ENCODE measurements around the gene SEMA4D.

The SEMA4D gene

GRCh38 chr9:89408628-89409101, 89.2 kb downstream of the SEMA4D start:
- DNase-seq = no peak

DNA sequence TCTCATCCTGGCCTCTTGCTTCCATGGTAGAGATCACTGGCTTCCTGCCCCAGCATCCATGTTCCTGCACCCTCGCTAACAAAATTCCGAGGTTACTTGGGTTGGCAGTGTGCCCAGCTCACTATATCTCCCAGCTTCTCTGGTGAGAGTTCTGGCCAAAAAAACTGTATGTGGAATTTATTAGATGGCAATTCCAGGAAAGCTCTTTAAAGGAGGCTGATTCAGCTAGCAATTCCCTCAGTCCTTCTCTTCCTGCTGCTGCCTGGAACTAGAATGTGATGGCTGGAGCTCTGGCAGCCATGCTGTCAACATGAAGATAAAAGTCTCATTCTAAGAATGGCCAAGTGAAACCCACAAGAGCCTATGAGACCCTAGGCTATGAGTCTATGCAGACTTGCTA, 90.8 kb downstream of the SEMA4D start:
- no peak for DNase-seq

GRCh38 chr9:89405826-89406225, 92.1 kb downstream of the SEMA4D start:
- DNase-seq = no peak

GRCh38 chr9:89404074-89404473, 93.8 kb downstream of the SEMA4D start:
- no peak for DNase-seq

DNA sequence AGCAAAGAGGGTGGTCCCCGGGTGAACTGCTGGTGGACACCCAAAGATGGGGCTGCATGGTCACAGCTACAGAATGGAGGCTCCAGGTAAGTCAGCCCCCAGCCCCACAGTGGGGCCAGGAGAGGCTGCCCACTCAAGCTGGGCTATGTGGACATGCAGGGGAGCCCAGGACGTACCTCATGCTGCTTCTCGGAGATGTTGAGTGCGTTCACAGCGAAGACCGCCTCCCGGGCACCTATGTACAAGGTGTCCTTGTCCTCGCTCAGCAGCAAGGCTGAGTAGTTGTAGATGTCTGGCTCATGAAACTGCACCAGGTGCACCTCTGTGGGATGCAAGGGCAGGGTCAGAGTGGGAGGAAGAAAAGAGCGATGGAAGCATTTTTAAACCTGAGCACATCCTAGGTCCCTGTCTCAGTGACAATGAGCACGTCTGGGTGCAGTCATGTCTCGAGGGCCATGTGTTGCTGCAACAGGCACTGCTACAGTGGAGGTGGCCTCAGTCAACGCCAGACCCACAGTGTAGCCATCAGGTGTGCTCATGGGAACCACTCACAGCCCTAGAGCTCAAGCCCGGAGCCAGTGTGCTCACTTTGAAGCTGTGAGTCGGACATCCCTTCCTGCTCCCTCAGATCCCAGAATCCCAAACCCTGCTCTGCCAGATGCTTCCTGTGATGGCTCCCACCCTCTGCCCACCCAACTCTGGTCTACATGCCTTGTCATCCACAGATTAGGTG, 95.1 kb downstream of the SEMA4D start:
- no peak for DNase-seq

- DNase-seq = no peak
These were observed 97.4 kb downstream of the SEMA4D start for GRCh38 chr9:89400403-89401116.

- no peak for DNase-seq
These were observed 99.3 kb downstream of the SEMA4D start for GRCh38 chr9:89398621-89399020.

DNA sequence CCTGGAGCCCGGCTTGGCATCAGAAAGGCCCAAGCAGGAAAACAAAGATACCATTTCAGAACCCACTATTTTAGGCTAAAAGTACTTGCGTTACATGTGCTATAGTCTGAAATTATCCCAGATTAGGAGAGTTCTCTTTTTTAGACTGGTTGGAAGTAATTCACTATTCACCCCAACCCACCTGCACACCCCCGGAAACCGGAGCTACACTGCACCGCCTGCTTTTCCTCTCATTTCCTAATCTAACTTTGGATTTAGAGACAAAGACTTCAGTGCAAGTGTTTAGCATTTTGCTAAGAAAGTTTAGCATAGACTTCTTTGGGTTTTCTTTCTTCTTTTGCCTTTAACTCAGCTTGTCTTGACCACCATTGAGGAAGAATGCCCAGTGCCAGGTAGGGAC, 100.4 kb downstream of the SEMA4D start:
- no peak for DNase-seq

DNA sequence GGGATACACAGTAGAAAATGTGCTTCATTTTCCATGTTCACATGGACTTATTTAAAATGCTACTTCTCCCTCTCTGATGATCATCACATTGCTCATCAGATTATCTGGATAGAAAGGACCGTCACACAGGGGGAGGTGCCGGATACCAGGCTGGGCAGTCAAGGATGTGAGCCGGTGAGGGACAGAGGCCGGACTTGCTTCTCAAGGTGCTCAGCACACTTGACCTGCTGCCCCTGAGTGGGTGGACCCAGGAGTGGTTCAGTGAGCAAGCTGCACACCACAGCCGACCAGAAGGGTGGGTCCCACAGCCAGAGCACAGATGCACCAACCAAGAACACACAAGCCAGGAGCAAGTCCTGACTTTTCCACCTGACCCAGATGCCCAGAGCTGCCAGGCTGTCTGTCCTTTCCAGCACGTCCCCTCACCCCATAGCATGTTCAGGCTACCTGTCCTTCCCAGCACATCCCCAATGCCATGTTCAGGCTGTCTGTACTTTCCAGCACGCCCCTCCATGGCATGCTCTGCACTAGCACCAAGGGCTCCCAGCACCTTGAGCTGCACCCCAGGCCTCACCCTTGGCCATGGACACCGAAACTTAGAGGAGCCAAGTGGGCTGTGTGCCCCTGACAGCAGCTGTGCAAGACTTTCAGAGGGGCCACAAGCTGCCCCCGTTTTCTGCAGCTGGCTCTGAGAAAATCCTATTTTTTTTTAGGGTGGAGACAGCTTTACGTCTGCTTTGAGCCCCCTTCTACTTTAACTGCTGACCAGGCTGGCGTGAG, 101.8 kb downstream of the SEMA4D start:
- no peak for DNase-seq

- DNase-seq = no peak
These were observed 103.5 kb downstream of the SEMA4D start for GRCh38 chr9:89394412-89394811.

DNA sequence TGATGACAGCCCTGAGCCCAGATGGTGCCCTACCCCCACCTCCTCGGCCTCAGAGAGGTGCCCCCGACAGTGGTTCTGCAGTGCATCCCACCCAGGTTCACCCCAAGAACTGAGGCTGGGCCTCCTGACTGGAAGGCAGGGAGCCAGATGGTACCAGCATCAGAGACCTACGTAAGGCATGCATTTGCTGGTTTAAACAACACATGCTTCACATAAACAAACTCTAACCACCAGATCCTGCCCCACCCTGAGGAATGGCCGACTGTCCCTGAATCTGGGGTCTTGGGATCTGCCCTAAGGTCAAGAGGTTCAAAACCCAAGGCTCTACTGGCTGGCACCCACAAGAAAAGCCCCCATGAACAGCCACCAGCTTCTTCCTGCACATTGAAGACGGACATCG, 106.3 kb downstream of the SEMA4D start:
- no peak for DNase-seq

DNA sequence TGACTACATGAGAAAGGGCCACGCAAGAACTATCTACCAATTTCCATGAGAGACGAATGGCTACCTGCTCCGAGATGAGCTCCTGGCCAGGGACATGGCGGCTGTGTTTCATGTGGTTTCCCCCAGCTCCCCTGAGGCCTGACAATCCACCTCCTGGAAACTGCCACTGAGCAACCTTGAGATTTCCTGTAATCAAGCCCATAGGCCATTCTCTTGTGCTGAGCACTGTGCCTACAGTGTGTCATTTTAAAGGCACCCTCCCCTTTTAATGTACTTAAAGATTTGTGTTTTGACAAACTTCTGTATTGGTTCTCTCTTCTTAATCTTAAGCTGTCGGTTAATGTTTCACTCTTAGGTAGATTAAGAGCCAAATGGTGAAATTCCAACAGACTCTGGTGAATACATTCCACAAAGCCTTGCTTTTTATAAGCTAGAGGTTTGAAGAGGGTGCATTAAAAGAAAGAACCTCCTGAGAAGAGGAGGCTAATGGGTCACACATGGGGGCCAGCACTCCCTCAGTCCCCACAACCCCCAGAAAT, 107.3 kb downstream of the SEMA4D start:
- no peak for DNase-seq

DNA sequence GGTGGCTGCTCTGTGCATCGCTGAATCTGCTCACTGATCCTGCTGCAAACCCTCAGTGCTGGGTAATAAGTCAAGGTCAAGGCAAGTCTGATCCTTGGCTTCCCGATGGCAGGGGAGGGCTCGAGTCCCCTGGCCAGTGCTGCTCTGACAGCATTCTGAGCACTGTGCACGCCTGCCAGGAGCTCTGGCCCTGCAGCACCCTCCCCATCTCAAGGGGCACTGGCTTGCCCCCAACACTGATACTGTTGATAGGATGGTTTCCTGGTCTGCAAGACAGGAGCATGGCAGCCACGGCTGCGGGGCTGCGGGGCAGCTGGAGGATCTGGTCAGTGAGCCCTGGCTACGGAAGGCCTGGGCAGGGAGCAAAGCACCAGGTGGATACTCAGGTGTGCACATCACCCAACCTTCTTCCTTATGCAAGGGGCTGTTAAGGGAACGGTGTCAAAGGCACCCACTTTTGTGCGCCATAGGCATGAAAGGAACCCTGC, 107.8 kb downstream of the SEMA4D start:
- no peak for DNase-seq

GRCh38 chr9:89388868-89389177, 109.1 kb downstream of the SEMA4D start:
- no peak for DNase-seq

DNA sequence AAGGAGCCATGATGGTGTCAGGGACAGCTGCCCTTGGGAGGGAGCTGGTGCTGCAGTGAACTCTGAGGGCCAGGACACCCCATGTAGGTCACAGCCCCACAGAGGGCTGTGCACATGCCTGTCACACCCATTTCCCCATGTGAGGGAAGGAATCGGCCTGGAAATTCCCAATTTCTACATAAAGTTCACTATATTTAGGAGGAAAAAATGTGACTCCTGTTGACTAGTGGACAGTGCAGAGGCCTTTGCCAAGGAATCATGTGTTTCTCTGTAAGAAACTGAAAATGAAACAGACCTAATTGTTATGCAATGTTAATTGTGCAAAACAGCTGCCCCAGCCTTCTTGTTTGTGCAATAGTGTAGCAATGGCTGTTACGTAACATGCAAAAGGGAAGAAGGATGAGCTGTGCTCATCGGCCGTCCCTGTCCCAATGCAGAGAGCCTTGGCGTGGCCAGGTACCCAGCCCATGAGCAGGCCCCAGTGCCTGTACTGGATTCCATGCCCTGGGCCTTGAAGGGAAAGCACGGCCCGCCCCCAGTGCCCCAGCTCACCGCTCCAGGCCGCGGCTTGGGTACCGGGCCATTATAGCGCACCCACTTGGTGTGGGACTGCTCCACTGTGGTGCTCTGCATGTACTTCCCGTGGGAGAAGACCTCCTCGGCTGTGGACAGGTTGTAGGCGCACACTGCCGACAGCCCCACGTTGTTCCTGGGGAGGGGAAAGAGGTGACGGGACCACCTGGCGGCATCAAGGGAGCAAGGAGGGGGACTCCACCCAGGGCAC, 109.6 kb downstream of the SEMA4D start:
- DNase-seq = no peak

DNA sequence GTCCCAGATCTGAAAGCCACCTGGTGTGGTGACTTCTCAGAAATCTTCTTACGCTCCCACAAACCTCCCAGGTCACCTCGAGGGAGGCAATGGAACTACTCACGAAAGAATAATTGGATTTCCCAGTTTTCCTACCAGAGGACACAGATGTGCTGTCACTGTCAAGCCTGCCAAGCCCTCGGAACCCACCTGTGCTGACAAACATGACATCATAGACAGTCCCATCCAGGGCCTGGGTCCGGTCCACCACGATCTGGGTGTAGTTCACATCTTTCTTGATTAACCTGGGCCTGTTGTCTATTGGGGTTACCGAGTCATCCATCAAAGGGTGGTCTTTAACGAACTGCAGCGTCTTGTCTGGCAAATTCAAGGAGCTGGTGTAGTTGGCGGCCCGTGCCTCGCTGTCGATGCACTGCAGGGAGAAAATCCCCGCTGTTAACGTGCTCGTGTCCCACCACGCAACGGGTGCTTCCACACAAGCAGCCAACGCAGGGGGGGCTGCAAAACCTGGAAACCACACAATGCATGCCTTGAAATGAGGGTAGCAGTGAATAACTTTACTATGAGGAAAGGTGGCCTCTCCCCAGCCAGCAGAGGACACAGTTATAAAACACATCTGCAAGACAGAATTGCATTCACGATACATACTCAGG, 110.6 kb downstream of the SEMA4D start:
- DNase-seq = no peak

DNA sequence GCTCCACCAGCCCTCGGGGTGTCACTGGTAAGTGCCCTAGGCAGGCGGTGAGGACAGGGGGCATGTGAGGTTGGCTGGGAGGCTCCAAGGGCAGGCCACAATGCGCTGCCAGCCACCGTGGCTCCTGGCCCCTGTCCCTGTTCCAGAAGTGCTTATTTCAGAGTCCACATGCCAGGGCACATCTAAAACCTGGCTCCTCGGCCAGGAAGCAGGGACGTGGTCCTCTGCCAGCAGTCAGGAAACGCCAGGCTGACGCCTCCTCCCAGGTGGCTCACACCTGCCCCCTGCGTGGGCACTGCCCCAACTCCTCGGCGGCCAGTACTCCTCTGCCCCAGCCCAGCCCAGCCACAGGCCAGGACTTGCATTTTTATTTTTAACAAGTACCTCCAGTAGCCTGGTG, 111.1 kb downstream of the SEMA4D start:
- DNase-seq = no peak

GRCh38 chr9:89386206-89386605, 111.7 kb downstream of the SEMA4D start:
- no peak for DNase-seq

GRCh38 chr9:89384783-89385182, 113.1 kb downstream of the SEMA4D start:
- no peak for DNase-seq

DNA sequence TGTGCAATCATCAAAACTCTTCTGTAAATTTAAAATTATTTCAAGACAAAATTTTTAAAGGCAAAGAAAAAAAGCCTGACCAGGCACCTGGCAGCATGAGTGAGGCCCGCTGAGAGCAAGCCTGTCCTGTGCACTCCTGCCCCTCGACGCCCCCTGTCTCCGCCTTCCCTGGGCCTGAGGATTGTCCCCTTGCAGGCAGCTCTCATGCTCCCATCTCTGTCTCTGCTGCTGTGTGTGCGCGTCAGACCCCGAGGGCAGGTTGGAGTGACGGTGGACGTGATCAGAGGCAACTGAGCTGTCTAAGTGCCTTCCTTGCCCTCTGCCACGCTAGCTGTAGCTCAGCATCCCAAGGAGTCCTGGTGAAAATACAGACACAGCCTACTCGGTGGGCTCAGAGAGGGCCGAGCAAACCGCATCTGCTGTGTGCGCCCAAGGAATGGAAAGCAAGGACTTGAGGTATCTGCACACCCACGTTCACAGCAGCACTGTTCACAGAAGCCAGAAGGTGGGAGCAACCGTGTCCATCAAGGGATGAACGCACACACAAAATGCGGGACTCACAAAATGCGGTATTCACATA, 114.1 kb downstream of the SEMA4D start:
- DNase-seq = no peak

GRCh38 chr9:89383030-89383720, 114.7 kb downstream of the SEMA4D start:
- DNase-seq = no peak
